ENCODE results near the gene CRYGC.
"Not testable (repeated sequence)": the region's sequence is repeated elsewhere in the genome, so short reads cannot be mapped to it uniquely, and the experiment has no call there.

CRYGC gene, protein sequence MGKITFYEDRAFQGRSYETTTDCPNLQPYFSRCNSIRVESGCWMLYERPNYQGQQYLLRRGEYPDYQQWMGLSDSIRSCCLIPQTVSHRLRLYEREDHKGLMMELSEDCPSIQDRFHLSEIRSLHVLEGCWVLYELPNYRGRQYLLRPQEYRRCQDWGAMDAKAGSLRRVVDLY

DNA sequence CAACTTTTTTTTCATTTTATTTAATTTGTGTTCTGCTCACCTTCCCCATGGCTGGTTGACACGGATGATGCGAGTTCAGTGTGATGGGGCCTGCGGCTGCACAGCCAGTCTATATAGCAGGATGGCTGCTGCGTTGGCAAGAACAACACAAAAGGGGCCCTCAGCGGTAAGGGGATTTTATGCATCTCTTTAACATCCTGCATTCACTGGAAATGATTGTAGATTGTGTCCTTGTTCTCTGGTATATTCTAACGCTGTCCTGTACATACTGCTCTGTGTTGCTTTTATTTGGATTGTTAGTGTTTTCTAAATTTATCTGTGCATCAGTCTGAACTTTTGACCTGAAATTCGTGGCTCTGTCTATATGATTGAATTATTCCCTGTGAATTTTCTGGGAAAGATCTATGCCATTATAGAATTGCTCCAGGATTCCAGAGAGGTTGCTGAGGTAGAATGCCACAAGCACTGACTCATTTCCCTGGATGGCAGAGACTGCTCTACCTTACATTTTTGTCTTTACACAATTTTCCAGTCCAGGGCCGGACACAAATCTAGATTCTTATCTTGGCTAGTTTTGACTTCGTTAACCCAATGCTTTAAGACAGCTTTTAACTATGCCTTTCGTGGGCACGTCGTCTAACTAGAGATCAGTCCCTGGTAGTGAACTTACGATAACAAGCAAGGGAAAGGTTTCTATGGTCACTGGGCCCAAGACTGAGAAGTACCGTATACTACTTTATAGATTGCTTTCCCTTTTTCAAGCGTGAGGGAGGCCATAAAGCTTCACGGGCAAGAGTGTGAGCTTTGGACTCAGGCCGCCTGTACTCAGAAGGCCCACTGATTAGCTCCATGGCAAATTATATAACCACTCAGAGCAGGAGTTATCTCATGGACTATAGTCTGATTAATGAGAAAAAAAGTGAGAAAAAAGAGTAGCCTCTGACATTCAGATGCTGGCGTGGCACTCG, at the start of gene CRYGC:
Gene CRYGC, minus strand, starts transcription at position 85 of the 968 bp plus-strand sequence. Its CDS starts 36 bp downstream, at position 49.
- no peak for DNase-seq (ENCODE audit: low read depth in 2 of 2)

DNA sequence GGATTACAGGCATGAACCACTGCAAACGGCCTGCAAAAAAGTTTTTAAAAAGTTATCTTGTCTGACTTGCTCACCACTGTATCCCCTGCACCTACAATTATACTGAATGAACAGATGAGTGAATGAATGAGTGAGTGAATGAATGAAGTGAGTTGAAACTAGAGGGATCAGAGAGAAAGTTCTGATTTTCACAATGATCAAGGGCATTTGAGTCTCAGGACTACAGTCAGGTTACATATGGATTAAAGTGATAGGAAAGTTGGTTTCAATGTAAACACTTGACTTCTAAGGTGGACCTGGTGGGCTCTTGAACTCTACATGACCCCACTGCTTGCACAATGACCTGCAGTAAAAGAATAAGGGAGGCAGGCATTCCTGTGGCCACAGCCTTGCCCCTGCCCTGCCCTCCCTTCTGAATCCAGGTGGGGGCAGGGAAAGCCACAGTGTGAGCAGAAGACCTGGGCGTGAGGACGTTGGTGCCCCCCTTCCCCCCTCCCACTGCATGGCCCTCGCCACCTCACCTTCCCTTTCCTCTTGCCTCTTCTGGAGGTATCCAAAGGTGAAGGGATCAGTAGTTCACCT, 49.5 kb upstream of the CRYGC start:
- no peak for DNase-seq (ENCODE audit: low read depth in 2 of 2)

DNA sequence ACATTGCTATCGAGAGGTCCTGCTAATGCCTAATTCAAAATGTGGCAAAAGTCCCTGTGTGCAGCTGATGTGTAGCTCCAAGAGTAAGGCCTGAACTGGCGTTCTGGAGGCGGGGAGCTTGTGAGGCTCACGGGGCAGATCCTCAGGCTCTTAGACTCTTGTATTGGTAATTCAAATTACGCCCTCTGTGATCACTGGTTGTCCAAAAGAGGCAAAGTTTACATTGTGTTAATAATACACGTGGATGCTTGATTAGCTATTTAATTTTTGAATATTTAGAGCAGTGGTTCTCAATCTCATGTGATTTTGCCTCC, 46.2 kb upstream of the CRYGC start:
- no peak for DNase-seq (ENCODE audit: low read depth in 2 of 2)

DNA sequence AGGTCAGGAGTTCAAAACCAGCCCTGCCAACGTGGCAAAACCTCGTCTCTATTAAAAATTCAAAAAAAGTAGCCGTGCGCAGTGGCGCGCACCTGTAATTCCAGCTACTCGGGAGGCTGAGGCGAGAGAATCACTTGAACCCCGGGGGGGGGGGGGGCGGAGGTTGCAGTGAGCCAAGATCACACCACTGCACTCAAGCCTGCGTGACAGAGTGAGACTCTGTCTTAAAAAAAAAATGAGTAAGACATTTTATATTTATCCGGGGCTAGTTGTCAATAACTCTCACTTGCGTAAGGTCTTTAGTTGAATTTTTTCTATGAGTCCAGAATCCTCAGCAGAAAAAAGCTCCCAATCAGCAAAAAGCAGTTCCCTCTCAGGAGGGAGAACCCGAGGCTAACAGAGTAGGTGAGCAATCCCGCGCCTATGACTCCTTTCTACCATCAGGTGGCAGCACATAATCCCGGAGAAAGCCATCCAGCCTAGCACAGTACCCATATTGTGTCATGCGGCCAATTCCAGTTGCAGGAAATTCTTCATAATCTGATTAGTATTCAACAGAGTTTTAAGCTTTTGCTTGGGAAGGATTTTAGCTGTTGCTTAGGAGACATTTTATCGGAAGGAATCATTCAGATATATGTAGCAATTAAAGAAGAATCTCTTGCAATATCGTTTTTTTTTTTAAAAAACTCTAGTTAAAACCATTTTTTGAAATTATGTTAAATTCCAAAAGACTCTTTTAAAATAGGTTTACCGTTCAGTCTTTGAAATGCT, 45.6 kb upstream of the CRYGC start:
- peak; percentile 42 to 49 for DNase-seq (ENCODE audit: low read depth in 2 of 2)

DNA sequence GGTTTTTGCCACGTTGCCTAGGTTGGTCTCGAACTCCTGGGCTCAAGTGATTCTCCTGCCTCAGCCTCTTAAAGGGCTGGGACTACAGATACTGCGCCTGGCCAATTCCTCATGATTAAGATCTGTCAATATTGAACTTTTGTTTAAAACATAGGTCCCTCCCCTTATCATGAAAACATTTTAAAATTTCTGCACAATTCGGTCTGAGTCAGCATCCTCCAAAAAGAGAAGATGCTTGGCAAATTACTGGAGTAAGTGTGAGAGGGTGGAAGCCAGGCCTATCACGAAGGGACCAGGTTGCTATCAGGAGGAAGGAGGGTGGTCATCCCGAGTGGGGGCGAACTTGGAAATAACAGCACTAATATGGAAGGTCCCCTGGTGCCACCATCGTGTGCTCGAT, 44.5 kb upstream of the CRYGC start:
- no peak for DNase-seq (ENCODE audit: low read depth in 2 of 2)

DNA sequence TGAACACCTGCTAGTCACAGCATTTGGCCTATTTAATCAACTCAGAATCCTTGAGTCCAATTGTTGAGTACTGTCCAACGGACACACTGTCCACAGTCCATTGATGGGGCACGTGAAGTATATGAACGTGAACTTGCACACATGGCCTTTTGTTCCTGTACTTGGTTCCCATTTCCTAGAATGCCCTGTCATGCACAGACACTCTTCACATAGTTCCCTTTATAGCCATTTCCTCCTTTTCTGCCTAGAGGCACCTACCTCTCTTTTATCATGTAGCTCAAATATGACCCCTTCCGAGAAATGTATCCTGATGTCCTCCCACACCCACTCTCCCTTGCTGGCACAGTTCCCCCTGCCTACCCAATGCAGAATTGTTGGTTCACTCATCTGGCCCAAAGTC, 42.5 kb upstream of the CRYGC start:
- no peak for DNase-seq (ENCODE audit: low read depth in 2 of 2)

DNA sequence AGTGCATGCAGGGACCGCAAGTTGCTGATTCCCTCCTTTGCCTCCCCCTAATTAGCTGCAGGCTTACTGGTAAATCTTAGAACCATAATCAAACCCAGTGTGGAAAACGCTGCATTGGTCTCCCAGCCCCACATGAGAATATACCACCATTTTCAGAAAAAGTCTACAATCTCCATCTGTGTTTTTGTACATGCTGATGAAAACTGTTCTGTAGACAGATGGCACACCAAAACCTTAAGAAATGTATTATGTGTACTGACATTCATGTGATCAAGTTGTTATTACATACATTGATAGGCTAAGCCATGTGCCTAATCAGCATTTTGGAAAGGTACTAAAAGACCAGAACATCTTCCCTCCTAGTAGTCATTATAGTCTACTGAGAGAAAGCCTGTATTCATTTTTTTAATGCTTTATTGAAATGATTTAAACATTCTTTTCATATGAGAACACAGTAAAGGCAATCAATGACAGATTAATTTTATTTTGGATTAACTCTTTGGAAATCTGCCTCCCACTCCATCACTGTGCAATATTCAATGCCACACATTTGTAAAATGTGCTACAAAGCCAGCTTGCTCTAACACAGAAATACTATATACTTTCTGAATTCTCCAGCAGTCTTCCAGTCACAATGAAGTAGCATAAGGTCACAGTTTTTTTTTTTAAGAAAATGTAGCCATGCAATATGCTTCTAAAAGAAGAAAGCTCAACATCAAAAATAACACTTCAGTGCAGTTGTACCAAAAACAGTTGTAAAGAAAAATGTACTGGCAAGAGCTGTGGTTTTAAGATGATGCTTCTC, 35.5 kb upstream of the CRYGC start:
- no peak for DNase-seq (ENCODE audit: low read depth in 2 of 2)

DNA sequence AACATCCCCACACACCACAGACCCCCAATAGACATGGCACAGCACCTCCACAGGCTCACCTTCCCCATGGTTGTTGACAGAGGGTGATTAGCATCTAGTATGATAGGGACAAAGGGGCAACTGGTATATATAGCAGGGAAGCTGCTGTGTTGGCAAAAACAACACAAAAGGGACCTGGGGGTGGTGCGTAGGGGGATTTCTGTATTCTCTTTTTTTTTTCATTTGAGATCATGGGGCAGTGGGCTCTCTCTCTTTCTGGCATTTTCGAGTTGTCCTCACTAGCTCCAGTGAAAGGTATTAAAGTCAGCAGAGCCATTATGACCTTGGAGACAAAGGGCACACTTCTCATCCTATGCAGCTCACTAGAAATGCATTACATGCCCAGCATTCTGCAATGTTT, 33.9 kb upstream of the CRYGC start, which contains the start of gene CRYGA:
Gene CRYGA, minus strand, starts transcription at position 101 of the 400 bp plus-strand sequence. Its CDS starts 33 bp downstream, at position 68.
- DNase-seq (ENCODE audit: low read depth in 2 of 2), result no peak

DNA sequence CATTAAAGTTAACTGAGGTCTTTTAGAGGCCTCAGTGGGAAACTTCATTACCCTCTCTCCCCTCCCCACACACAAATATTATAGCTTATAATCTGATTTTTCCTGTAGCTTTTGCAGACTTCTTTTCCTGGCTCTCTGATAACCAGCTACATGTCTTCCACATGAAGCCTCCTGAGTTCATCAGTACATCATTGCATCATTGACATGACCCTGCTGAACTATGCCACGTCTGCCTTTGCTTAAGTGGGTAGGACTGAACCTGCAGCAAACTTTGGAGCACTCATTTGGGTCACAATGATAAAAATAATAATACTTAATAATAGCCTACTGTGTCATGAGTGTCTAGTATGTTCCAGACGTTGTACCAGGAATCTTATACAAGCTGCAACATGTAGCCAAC, 26.8 kb upstream of the CRYGC start:
- DNase-seq (ENCODE audit: low read depth in 2 of 2), result no peak

DNA sequence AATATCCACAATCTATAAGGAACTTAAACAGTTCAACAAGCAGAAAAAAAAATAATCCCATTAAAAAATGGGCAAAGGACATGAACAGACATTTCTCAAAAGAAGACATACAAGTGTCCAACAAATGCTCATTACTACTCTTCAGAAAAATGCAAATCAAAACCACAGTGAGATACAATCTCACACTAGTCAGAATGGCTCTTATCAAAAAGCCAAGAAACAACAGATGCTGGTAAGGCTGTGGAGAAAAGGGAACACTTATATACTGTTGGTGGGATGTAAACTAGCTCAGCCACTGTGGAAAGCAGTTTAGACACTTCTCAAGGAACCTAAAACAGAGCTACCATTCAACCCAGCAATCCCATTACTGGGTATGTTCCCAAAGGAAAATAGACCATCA, 23.5 kb upstream of the CRYGC start:
- no peak for DNase-seq (ENCODE audit: low read depth in 2 of 2)

DNA sequence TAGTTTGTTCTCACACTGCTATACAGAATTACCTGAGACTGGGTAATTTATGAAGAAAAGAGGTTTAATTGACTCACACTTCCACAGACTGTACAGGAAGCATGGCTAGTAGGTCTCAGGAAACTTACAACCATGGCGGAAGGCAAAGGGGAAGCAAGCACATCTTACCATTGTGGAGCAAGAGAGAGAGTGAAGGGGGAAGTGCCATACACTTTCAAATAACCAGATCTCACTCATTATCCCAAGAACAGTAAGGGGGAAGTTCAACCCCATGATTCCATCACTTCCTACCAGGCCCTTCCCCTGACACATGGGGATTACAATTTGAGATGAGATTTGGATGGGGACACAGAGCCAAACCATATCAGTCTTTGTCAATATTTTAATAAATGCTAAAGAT, 21.3 kb upstream of the CRYGC start:
- no peak for DNase-seq (ENCODE audit: low read depth in 2 of 2)

DNA sequence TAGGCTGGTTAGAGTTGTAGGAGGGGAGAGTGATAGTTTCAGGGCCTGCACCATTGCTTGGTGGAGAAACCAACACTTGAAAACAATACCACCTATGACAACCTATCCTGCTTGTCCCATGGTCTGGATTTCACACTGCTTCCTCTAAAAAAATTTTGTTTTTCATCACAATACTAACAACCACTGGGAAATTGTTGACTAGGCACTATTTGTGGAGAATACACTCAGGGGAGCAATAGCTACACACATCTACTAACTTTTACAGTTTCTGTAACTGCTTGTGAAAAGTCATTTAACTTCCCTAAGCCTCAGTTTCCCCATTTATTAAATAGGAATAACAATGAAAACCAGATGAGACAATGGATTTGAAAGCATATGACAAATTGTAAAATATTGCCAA, 20.5 kb upstream of the CRYGC start:
- no peak for DNase-seq (ENCODE audit: low read depth in 2 of 2)

DNA sequence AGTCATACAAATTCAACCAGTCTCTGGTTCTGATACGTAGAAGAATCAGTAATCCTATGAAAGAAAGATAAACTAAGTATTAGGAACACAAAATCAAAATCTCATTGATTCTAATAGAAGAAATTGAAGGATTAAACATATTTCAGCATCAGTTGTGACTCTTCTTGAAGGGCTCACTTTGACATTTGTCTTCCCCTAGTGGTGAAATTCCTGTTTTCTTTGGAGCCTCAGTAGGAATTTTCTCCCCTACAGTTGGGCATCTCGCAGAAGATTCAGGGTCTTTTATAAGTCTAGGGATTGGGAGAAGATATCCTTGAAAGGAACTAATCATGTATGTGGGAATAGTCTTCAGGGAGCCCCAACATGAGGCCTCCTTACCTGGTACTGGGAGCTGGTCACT, 19.2 kb upstream of the CRYGC start:
- DNase-seq (ENCODE audit: low read depth in 2 of 2), result no peak

DNA sequence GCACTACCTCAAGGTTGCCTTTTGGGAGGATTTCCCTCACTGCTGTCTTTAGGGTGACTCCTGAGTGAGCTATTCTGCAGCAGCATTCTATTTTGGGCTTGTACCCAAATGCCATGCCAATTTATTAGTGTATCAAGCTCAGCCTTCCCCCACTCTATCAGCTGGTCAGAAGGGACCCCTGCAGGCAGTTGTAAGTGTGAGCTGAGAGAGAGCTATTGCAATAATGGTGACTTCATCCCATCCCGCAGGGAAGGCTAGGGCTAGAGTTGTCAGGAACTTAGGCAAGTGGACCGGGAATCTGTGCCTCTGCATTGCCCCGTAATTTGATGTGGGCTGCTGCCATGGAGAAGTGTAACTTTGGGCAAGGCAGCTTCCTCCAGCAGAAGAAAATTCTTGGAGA, 18.1 kb upstream of the CRYGC start:
- DNase-seq (ENCODE audit: low read depth in 2 of 2), result no peak

DNA sequence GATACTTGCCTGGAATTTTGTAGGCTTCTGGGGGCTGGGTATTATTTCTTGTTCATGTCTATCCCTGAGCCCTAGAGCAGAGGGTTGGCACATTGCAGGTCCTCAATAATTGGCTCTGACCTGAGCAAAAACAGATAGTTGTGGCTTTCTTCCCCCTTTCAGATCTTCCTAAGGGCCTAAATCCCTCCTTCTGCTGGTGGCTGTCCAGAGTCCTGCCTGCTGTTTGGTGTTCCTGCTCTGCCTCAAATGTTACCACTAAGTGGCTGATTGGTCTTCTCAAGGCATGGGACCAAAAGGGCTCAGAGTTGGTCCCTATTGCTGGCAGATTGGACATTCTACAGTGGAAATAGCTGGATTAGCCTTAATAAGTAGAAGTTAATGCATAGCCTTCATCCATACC, 17.4 kb upstream of the CRYGC start:
- DNase-seq (ENCODE audit: low read depth in 2 of 2), result no peak

DNA sequence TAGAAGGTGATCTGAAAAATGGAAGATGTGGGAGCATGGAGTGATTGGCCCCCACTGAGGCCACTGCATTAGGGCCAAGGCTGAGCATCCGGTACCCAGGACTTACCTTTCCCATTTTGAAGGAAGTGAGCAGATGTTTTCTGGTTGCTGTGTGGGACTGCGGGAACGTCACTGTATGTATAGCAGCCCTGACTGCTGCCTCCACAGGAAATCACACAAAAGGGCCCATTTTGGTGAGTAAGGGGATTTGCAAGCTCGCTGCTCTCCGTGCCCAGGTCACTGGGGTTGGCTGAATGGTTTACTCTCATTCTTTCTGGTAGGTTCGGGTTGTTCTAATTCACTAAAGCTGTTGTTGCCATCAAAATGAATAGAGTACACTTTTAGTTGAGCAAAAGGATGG, 16.4 kb upstream of the CRYGC start, which contains the start of gene CRYGB:
Gene CRYGB, minus strand, starts transcription at position 153 of the 400 bp plus-strand sequence. Its CDS starts 38 bp downstream, at position 115.
- DNase-seq (ENCODE audit: low read depth in 2 of 2), result no peak

DNA sequence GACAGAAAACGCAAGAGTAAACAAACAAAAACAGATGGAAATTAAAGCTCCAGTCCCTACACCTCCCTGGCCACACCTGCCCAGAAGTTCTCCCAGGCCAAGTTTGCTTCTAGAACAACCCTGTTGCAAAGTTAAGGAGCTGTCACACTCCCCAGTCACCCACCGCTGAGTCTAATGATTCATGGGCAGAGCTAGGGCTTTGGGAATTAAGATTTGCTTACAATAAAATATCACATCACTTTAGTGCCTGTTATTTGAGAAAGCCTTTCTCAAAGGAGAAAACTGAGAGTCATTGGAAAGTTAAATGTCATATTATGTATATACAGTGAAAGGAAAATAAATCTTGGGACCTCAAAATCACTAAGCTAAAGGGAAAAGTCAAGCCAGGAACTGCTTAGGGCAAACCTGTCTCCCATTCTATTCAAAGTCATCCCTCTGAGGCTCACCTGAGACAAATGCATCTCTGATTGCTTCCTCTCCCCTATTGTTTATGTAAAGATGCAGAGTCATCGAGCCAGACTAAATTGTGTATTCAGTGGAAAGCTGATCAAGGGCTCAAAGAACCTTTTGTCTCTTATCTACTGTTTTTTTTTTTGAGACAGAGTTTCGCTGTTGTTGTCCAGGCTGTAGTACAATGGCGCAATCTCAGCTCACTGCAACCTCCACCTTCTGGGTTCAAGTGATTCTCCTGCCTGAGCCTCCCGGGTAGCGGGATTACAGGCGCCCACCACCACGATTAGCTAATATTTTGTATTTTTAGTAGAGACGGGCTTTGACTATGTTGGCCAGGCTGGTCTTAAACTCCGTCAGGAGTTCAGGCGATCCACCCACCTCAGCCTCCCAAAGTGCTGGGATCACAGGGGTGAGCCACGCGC, 13.5 kb upstream of the CRYGC start:
- no peak for DNase-seq (ENCODE audit: low read depth in 2 of 2)

DNA sequence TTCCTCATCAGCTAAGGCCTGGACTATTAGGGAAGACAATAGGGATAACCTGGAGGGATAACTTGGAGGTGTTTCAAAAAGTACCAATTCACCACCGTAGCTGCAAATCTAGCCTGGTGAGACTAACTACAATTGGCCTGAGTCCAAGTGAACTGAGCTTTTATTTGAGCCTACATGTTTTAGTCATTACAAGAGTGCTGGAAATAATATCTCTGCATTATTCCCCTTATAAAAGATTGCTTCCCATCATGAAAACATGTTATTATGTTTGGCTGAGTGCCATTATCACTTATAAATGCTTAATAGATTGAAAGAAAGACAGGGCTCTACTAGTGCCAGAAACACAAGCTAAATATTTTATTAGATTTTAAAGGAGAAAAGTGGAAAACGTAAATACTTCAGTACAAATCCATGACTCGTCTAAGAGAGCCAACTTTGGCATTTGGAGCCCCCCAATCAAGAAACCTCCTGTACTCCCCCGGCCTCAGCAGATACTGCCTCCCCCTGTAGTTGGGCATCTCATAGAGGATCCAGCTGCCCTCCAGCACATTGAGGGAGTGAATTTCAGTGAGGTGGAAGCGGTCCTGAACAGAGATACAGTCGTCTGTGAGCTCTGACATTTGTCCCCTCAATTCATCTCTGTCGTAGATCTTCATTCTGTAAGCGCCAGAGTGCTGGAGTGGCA, 12.8 kb upstream of the CRYGC start:
- peak in 1 of 2 experiments; percentile 4 for DNase-seq (ENCODE audit: low read depth in 2 of 2)

DNA sequence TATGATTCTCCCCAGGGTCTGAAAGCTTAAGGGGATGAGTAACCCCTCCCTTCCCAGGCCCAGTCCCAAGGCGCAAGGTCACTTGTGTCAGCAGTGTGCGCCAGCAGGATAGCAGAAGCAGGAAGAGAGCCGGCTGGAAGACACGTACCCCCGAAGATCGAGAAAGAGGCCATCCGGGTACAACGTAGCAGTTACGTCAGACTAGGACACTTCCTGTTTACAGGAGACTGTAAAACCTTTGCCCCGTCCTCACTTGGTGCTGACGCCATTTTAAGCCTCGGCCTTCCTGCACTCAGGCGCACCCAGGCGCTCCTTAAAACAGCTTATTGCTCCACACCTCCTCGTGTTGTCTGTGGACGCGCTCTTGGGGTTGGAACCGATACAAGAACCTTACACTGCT, 9.8 kb upstream of the CRYGC start:
- DNase-seq (ENCODE audit: low read depth in 2 of 2), result no peak

DNA sequence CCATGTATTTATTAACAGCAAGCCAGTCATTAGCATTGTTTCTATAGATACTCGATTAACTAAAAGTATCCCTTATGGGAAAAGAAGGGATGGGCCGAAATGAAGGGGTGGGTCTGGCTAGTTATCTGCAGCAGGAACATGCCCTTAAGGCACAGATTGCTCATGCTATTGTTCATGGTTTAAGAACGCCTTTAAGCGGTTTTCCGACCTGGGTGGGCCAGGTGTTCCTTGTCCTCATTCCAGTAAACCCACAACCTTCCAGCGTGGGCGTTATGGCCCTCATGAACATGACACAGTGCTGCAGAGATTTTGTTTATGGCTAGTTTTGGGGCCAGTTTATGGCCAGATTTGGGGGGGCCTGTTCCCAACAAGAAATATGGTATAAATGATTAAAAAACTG, 8.7 kb upstream of the CRYGC start:
- DNase-seq (ENCODE audit: low read depth in 2 of 2), result not testable (repeated sequence)
